ENCODE data around the gene ACOX3.

GRCh38 chr4:8381814-8382581 lies 58.5 kb downstream of the ACOX3 start:
- TF ChIP-seq CTCF (IDR thresholded peaks at IDR 0.05) (no peak), EP300 (IDR thresholded peaks at IDR 0.05; ENCODE audit: low read depth) (no peak), POLR2AphosphoS5 (IDR thresholded peaks at IDR 0.05) (no peak)
